GM12891 (cell line): ENCODE data around the gene UGT1A7.

Source experiments
- POLR2A ChIP-seq: IDR thresholded peaks from 2 replicates; pipeline ENCODE4 v1.6.1; 2011; ENCODE audit warnings: low read depth, low read length, control low read depth
- POLR2AphosphoS5 ChIP-seq: IDR thresholded peaks from 2 replicates; pipeline ENCODE4 v1.6.1; 2011; ENCODE audit warnings: low read depth, low read length, control low read depth

- TF ChIP-seq POLR2A (no peak), POLR2AphosphoS5 (no peak)
Measured at GRCh38 chr2:233795735-233796171, 114.1 kb downstream of the UGT1A7 start.
